Smooth muscle cell of the pulmonary artery (primary cell): ENCODE measurements around the gene MAPKAPK5. TPM values are rescaled to one million over a fixed set of nuclear protein-coding genes. Genes with fewer than 3 reads are reported as not detected.

Experiments used
- total RNA-seq: library from RNA; depleted of rRNA; stranded (reverse); fragments of >200 nt; gene quantifications from 2 replicates; pipeline ENCODE4 v1.2.3, GENCODE V29; 2014

The MAPKAPK5 gene
- 29.7 and 40.0 TPM in 2 replicates for total RNA-seq

GRCh38 chr12:111841750-111842555, at the start of gene MAPKAPK5:
Gene MAPKAPK5, plus strand, starts transcription at chr12:111842228. Its CDS starts 506 bp downstream, at chr12:111842734.

Other genes with a start within 250 kb of the MAPKAPK5 start
- 26.3 and 27.1 TPM in 2 replicates for gene ATXN2, start 242.9 kb upstream of the MAPKAPK5 start, total RNA-seq
- 16.9 and 17.6 TPM in 2 replicates for gene BRAP, start 156.3 kb upstream of the MAPKAPK5 start, total RNA-seq
- 18.5 and 18.6 TPM in 2 replicates for gene ACAD10, start 156.2 kb upstream of the MAPKAPK5 start, total RNA-seq
- gene ALDH2, start 75.3 kb upstream of the MAPKAPK5 start, total RNA-seq: 39.2 and 56.9 TPM in 2 replicates
- 8.9 and 9.4 TPM in 2 replicates for gene TMEM116, start 170.9 kb downstream of the MAPKAPK5 start, total RNA-seq
- 69.4 and 72.8 TPM in 2 replicates for gene ERP29, start 171.2 kb downstream of the MAPKAPK5 start, total RNA-seq